CD4-positive, alpha-beta T cell (primary cell): ENCODE measurements around the gene GPRIN1. TPM values are rescaled to one million over a fixed set of nuclear protein-coding genes. Genes with fewer than 3 reads are reported as not detected.

ENCODE experiments used
- ATAC-seq: fragments of 200-7000 bp; cut with Tn5 transposase; one replicate; pipeline ENCODE4 v1.10.0; 2022; ENCODE audit warnings: mild to moderate bottlenecking; ENCODE audit not compliant: poor library complexity
- CTCF ChIA-PET: fragments of 350-600 bp; sonication (Branson Sonifier 250); formaldehyde crosslinking; loops from one replicate; lab custom pipeline; 2021; ENCODE audit warnings: antibody characterized with exemption, inconsistent platforms; lab: Charles Lee
- POLR2A ChIA-PET: fragments of 350-600 bp; sonication (Branson Sonifier 250); formaldehyde crosslinking; loops from one replicate; lab custom pipeline; 2021; ENCODE audit warnings: antibody characterized with exemption, inconsistent platforms; lab: Charles Lee
- DNase-seq, 14 experiments: peaks; one replicate each; pipeline ENCODE4 v3.0.0-alpha.2; 2013 to 2020; ENCODE audit warnings: mixed read lengths in 2 of 14
- H3K27ac ChIP-seq, 2 donors: one replicate each; pipeline versions ENCODE4 v1.5.1 to v1.7.0; 2013; ENCODE audit warnings: low read length in 2 of 2, low read depth in 1 of 2, mild to moderate bottlenecking in 1 of 2
- H3K27me3 ChIP-seq, 2 experiments: 1 replicate in 1 of 2; 2 replicates in 1 of 2; pipeline versions ENCODE4 v1.6.1 to v1.7.0; 2013; ENCODE audit warnings: low read length in 2 of 2, control low read depth in 1 of 2, mild to moderate bottlenecking in 1 of 2, moderate library complexity in 1 of 2; ENCODE audit not compliant: insufficient read depth in 2 of 2, control insufficient read depth in 1 of 2
- H3K36me3 ChIP-seq: one replicate; pipeline ENCODE4 v1.6.1; 2013; ENCODE audit warnings: low read length, control low read depth; ENCODE audit not compliant: insufficient read depth
- H3K4me1 ChIP-seq: one replicate; pipeline ENCODE4 v1.6.1; 2013; ENCODE audit warnings: low read length, control low read depth; ENCODE audit not compliant: insufficient read depth
- H3K4me3 ChIP-seq: one replicate; pipeline ENCODE4 v1.5.1; 2013; ENCODE audit warnings: mild to moderate bottlenecking, low read length, moderate library complexity
- H3K9me3 ChIP-seq, 2 experiments: 1 replicate in 1 of 2; 2 replicates in 1 of 2; pipeline versions ENCODE4 v1.6.1 to v1.7.0; 2013; ENCODE audit warnings: low read length in 2 of 2, mild to moderate bottlenecking in 2 of 2, control low read depth in 1 of 2, moderate library complexity in 1 of 2; ENCODE audit not compliant: control insufficient read depth in 1 of 2, insufficient read depth in 1 of 2
- H3K27ac Mint-ChIP-seq: one replicate; pipeline ENCODE4 v1.8.0; 2020; ENCODE audit warnings: mixed read lengths
- H3K27me3 Mint-ChIP-seq: one replicate; pipeline ENCODE4 v1.8.0; 2021; ENCODE audit warnings: mixed read lengths
- H3K36me3 Mint-ChIP-seq: one replicate; pipeline ENCODE4 v1.8.0; 2021; ENCODE audit warnings: low read depth, mixed read lengths
- H3K4me1 Mint-ChIP-seq: one replicate; pipeline ENCODE4 v1.8.0; 2021; ENCODE audit warnings: low read depth, mixed read lengths
- H3K4me3 Mint-ChIP-seq: one replicate; pipeline ENCODE4 v1.8.0; 2020; ENCODE audit warnings: mild to moderate bottlenecking, mixed read lengths
- H3K9me3 Mint-ChIP-seq: one replicate; pipeline ENCODE4 v1.8.0; 2020; ENCODE audit warnings: mixed read lengths
- CTCF ChIP-seq: fragments of 200-600 bp; IDR thresholded peaks from one replicate; pipeline ENCODE4 v1.8.0; 2022; ENCODE audit warnings: antibody characterized with exemption, mild to moderate bottlenecking
- intact Hi-C, 2 experiments: fragments of 100-400 bp; cut with DNase I in 1 of 2; cut with micrococcal nuclease in 1 of 2; formaldehyde crosslinking; loops; one replicate each; pipeline versions ENCODE4 v1.15.1 to v1.9.0; 2023 to 2025; cut with DNase I, micrococcal nuclease
- total RNA-seq, 174 experiments: library from RNA in 2 of 174; stranded (reverse) in 2 of 174; gene quantifications; one replicate each; pipeline ENCODE4 v1.2.3 and lab custom pipeline; 2021 to 2026

The GPRIN1 gene
- total RNA-seq, 2 experiments from 2014 or later, result 0.22 to 0.36 TPM

- POLR2A ChIA-PET, result no interaction called here
- intact Hi-C loops, result no loop called here
- H3K27ac Mint-ChIP-seq, result no peak overlapping the region
These were observed 19.8 kb downstream of the GPRIN1 start for GRCh38 chr5:176590035-176590717.

GRCh38 chr5:176589039-176589769 is 20.8 kb downstream of the GPRIN1 start:
- no peak for ATAC-seq
- H3K4me3 ChIP-seq, result no peak overlapping the region
- intact Hi-C loops, result no loop called here
- no peaks in the 10 kb centered on the region for H3K27me3 ChIP-seq
- no peaks in the 10 kb centered on the region for H3K36me3 ChIP-seq
- no peaks in the 10 kb centered on the region for H3K36me3 Mint-ChIP-seq
- POLR2A ChIA-PET, result no interaction called here
- H3K27me3 Mint-ChIP-seq, result no peaks in the 10 kb centered on the region
- no peaks in the 10 kb centered on the region for H3K4me1 ChIP-seq
- H3K9me3 ChIP-seq, result peaks cover 12 to 32% of the 10 kb centered on the region in 2 experiments
- H3K27ac Mint-ChIP-seq, result no peak overlapping the region
- H3K9me3 Mint-ChIP-seq, result peaks cover 5% of the 10 kb centered on the region
- no peak overlapping the region for H3K4me3 Mint-ChIP-seq
- H3K27ac ChIP-seq, result no peak overlapping the region
- TF ChIP-seq CTCF, result no peak
- CTCF ChIA-PET, result no interaction called here
- no peaks in the 10 kb centered on the region for H3K4me1 Mint-ChIP-seq
- no peak for DNase-seq

More at GRCh38 chr5:176590035-176590717, 19.8 kb downstream of the GPRIN1 start:
- no peak overlapping the region for H3K27ac ChIP-seq
- no peaks in the 10 kb centered on the region for H3K27me3 ChIP-seq
- TF ChIP-seq CTCF, result no peak
- Mint-ChIP-seq H3K36me3 (no peaks in the 10 kb centered on the region), H3K27me3 (no peaks in the 10 kb centered on the region), H3K9me3 (peaks cover 4% of the 10 kb centered on the region), H3K4me3 (no peak overlapping the region), H3K4me1 (no peaks in the 10 kb centered on the region)
- H3K4me1 ChIP-seq, result no peaks in the 10 kb centered on the region
- CTCF ChIA-PET, result no interaction called here
- H3K9me3 ChIP-seq, result peaks cover 3 to 22% of the 10 kb centered on the region in 2 experiments
- no peak overlapping the region for H3K4me3 ChIP-seq
- DNase-seq (no peak), ATAC-seq (no peak)
- no peaks in the 10 kb centered on the region for H3K36me3 ChIP-seq

GRCh38 chr5:176588297-176588696 is 21.7 kb downstream of the GPRIN1 start:
- no peaks in the 10 kb centered on the region for H3K4me1 Mint-ChIP-seq

More at GRCh38 chr5:176588297-176588696, 21.7 kb downstream of the GPRIN1 start:
- H3K4me3 ChIP-seq, result no peak overlapping the region
- H3K4me3 Mint-ChIP-seq, result no peak overlapping the region
- intact Hi-C loops, result no loop called here
- H3K36me3 ChIP-seq, result no peaks in the 10 kb centered on the region
- ATAC-seq (no peak), DNase-seq (no peak)
- ChIA-PET CTCF (no interaction called here), POLR2A (no interaction called here)
- H3K27ac ChIP-seq, result no peak overlapping the region
- H3K27me3 Mint-ChIP-seq, result no peaks in the 10 kb centered on the region
- H3K9me3 Mint-ChIP-seq, result peaks cover 5% of the 10 kb centered on the region
- TF ChIP-seq CTCF, result no peak
- H3K27ac Mint-ChIP-seq, result no peak overlapping the region
- H3K4me1 ChIP-seq, result no peaks in the 10 kb centered on the region
- no peaks in the 10 kb centered on the region for H3K36me3 Mint-ChIP-seq
- no peaks in the 10 kb centered on the region for H3K27me3 ChIP-seq
- H3K9me3 ChIP-seq, result peaks cover 15 to 41% of the 10 kb centered on the region in 2 experiments
